ENCODE results near the gene ZNF57.
"Not testable (repeated sequence)": the region's sequence is repeated elsewhere in the genome, so short reads cannot be mapped to it uniquely, and the experiment has no call there.

The ZNF57 gene

DNA sequence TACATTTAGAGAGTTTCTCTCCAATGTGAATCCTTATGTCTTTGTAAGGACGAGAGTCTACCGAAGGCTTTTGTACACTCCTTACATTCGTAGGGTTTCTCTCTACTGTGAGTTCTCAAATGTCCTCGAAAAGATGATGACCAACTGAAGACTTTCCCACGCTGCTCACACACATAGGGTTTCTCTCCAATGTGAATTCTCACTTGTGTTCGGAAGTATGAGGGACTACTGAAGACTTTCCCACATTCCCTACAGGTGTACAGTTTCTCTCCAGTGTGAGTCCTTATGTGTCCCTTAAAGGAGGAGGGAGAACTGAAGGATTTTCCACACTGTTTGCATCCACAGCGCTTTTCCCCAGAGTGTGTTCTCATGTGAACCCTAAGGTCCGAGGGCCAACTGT is 4.0 kb upstream of the ZNF57 start:
- DNase-seq (ENCODE audit: low spot score), result no peak

DNA sequence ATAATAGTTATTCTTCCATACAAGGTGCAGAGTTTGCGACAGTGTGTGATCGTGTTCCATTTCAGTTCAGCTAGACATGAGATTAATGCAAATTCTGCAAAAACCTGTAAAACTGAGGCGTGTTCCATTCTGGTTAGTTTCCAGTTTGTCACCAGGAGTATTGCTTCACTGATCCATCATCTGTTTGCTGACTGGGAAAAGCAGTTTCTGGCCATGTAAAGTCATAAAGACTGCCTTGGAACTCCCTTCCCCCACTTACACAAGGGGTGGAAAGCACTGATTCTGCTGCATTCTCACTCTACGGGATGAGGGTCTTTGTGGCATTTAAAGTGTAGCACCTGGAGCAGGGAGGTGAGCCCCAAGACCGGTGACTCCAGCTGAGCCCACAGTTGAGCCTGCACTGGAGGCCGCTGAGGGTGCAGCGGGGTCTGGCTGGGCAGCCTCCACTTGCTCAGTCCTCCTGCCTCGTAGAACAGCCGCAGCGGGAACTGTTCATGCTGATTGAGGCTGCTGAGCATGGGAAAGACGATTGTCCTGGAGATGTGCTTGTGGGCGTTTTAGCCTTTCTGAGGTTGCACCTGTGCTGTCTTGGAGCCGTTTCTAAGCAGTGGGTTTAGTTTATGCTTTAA is 2.0 kb downstream of the ZNF57 start:
- DNase-seq (ENCODE audit: low spot score), result no peak

DNA sequence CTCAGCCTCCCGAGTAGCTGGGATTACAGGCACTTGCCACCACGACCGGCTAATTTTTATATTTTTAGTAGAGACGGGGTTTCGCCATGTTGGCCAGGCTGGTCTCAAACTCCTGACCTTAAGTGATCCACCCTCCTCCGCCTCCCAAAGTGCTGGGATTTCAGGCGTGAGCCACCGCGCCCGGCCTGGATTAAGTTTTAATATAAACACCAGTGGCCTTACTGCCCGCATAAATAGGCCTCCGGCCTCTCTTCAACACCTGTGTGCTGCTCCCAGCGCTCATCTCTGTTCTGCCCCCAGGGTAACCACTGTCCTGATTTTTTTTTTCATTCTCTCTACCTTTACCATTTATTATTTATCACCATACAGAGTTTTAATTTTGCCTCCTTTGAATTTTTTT is 2.6 kb downstream of the ZNF57 start:
- not testable (repeated sequence) for DNase-seq (ENCODE audit: low spot score)

- DNase-seq (ENCODE audit: low spot score), result no peak
These were observed 5.3 kb downstream of the ZNF57 start for GRCh38 chr19:2905918-2906519.

DNA sequence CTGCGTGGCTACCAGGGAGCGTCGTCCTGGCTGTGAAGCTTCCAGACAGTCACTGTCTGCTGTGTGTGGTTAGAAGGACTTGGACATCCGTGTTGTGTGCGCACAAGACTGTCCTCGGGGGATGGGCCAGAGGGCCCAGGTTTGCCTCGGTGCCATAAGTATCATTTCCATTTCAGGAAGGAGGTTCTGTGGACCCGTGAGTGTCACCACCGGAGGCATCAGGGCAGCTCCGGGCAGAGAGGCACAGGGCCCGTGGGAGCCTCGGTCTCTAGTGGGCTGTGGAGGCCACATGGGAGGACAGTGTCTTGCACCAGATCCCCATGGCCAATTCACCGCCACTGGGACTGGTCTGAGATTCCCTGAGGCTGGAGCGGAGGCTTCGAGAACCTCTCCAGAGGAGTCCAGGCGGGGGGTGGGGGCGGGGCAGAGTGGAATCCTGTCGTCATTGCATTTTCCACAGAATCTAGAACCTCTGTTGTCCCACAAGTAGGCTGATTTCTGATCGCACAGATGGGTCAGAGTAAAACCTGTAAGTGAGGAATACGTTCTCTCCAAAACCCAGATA is 6.0 kb downstream of the ZNF57 start:
- DNase-seq (ENCODE audit: low spot score), result no peak

DNA sequence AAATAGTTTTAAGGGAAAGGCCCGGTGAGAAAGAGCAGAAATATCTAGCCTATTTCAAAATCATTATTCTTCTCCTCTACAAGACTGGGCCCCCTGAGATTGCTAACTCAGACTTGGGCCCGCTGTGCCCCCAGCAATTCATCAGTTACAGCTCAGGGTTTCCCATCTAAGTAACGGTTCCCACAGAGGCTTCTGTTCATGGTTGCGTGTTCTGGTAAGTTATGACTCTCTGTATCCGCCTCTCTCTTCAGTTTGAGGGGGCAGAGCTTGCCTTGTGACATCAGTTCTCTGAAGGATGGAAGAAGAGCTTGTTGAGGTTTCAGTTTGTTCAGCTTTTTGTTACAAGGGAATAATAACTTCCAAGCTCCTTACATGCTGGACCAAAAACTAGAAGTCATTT is 11.6 kb downstream of the ZNF57 start:
- no peak for DNase-seq (ENCODE audit: low spot score)

- no peak for DNase-seq (ENCODE audit: low spot score)
These were observed 16.8 kb downstream of the ZNF57 start for GRCh38 chr19:2917275-2918184.

DNA sequence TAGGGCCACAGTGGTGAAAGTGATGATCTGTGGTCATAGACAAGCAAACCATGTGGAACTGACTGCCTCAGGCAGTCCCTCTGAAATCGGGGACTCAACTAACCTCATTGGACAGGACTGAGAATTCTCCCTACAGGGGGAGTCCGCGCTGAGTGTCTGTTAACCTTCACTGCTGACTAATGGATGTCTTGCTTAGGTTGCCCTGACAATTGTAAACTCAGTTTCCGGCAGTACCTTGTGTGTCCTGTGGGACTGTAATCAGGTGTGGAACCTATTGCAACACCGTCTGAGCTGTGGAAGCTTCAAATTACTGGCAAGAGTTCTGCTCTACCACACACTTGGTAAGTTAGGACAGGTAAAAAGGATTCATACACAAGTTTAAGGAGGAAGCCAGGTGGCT is 22.3 kb downstream of the ZNF57 start:
- peak; percentile 25 for DNase-seq (ENCODE audit: low spot score)

DNA sequence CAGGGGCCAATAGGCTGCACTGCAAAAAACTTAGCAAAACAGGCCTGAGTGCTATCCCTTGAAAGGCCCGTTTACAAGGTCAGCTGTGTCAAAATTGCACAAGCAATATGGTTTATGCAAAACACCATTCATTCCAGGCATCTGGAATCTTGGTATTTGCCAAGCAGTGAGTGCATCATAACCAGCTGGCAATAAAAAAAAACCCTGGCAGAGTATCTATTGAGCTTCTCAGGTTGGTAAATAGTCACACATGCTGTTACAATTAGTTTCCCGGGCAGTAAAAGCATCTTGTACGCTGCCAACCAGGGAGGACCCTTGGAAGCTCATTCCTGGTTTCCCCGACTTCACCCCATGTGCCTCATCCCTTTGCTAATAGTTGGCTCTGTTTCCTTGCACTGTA is 22.8 kb downstream of the ZNF57 start:
- DNase-seq (ENCODE audit: low spot score), result peak; percentile 39

DNA sequence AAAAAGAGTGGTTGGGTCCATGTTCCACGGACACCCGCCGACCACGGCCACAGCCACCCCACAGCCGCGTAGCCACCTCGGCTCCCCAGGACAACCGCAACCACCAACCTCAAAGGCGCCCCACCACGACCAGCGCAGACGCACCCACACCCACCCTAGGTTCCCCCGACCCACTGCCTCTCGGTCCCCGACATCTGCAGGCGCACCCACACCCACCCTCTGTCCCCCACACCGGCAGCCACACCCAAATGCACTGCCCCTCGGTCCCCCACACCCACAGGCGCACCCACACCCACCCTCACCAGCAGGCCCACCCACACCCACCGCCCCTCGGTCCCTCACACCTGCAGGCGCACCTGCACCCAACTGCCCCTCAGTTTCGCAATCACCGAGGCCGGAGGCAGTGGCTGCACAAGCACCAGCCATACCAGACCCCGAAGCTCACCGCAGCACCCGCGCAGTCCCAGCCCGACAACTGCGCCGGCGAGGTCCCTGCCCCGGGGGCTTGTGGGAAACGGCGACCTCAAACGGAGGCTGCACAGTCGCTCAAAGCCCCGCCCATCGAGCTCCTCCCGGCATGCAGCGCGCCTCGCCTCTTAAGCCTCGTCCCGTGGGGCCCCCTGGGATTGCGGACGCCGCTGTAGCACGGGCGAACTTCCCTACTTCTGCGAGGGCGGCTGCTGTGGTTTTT is 25.8 kb downstream of the ZNF57 start:
- DNase-seq (ENCODE audit: low spot score), result no peak

DNA sequence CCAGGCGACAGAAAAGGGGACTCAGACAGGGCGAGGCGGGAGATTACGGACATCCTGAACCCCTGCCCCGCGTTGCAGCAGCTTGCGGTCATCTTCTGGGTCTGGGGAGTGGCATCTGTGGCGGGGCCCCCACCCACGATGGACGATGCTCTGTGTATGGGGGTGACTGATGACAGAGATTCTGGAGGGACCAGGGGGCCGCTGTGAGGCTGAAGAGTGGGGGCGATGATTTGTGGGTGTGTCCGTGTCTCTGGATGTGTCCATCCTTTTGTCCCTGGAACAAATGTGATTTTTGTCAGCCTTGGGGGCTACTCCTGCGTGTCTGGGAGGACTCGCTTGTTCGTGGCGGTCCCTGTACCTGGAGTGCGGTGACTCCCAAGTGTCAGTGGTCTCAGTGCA is 26.3 kb downstream of the ZNF57 start:
- DNase-seq (ENCODE audit: low spot score), result no peak

GRCh38 chr19:2933490-2933910 is 32.8 kb downstream of the ZNF57 start:
- no peak for DNase-seq (ENCODE audit: low spot score)

- not testable (repeated sequence) for DNase-seq (ENCODE audit: low spot score)
These were observed 35.1 kb downstream of the ZNF57 start for GRCh38 chr19:2935863-2936262.

- DNase-seq (ENCODE audit: low spot score), result no peak
These were observed 42.4 kb downstream of the ZNF57 start for GRCh38 chr19:2942928-2943640.

GRCh38 chr19:2944403-2944774 is 43.7 kb downstream of the ZNF57 start:
- no peak for DNase-seq (ENCODE audit: low spot score)

DNA sequence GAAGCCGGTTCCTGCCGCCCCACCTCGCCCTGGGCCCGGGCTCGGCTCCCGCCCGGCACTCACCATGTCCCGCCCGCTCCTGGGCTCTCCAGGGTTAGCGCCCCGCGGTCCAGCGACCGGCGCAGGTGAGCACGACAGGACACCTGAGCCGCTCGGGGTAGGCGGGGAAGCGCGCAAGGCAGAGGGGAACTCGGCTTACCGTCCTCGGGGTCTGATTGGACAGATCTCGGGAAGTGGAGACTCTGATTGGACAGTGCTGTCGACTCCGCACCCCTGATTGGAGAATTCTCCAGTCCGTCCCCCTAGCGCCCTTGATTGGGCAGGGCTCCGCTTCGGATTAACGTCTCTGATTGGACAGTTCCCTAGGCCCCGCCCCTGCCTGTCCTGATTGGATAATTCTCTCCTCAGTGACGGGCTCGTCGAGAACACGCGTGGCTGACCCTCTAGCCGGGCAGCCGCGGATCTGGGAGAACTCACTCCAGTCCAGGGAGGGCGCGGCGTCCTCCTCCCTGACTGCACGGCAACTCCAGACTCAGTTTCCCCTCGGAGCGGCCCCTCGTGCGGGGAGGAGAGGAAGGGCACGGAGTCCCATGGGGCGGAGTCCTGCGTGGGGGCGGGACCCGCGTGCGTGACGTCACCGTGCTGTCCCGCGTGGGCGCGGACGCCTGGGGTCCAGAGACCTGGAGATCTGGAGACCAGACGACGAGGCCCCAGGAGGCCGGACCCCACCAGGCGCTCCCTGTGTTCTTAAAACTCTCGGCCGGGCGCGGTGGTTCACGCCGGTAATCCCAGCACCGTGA is 44.2 kb downstream of the ZNF57 start, which contains the start of gene ZNF77:
Gene ZNF77, minus strand, starts transcription at position 197 of the 800 bp plus-strand sequence. Its CDS starts 131 bp downstream, at position 66.
- DNase-seq (ENCODE audit: low spot score), result peak; percentile 99

GRCh38 chr19:2945575-2946184 is 45.0 kb downstream of the ZNF57 start:
- no peak for DNase-seq (ENCODE audit: low spot score)

GRCh38 chr19:2949939-2950285 is 49.2 kb downstream of the ZNF57 start:
- no peak for DNase-seq (ENCODE audit: low spot score)

- peak; percentile 100 for DNase-seq (ENCODE audit: low spot score)
These were observed 49.8 kb downstream of the ZNF57 start for GRCh38 chr19:2950286-2951124.
